ENCODE measurements around the gene CLEC6A.

- no peak for TF ChIP-seq CTCF (IDR thresholded peaks at IDR 0.05; ENCODE audit: borderline replicate concordance, extremely low read depth, low read length, poor library complexity, severe bottlenecking)
- TF ChIP-seq EZH2 (IDR thresholded peaks at IDR 0.05; ENCODE audit: borderline replicate concordance, low read depth, low read length, severe bottlenecking) = no peak
Measured at GRCh38 chr12:8501720-8502119, 46.0 kb downstream of the CLEC6A start.

Data from DND-41 (cell line).